Activated T-cell treated with anti-CD3 and anti-CD28 coated beads for 24 hours (primary cell): ENCODE measurements around the gene HTRA1.

Experiments used
- DNase-seq: peaks from one replicate; pipeline ENCODE4 v3.0.0-alpha.2; 2020; ENCODE audit warnings: low read depth

HTRA1 gene

GRCh38 chr10:122455376-122456079 is 5.8 kb upstream of the HTRA1 start:
- DNase-seq: no peak

GRCh38 chr10:122457934-122458333 is 3.4 kb upstream of the HTRA1 start:
- DNase-seq: no peak

- DNase-seq: no peak
Measured at GRCh38 chr10:122458693-122459092, 2.7 kb upstream of the HTRA1 start.

- no peak for DNase-seq
Measured at GRCh38 chr10:122459561-122460273, 1.6 kb upstream of the HTRA1 start.

GRCh38 chr10:122460891-122461293 is 461 bp upstream of the HTRA1 start:
- no peak for DNase-seq

GRCh38 chr10:122461729-122462532 is 578 bp downstream of the HTRA1 start:
- DNase-seq: no peak

GRCh38 chr10:122462533-122463465 is 1.4 kb downstream of the HTRA1 start:
- DNase-seq: no peak

- no peak for DNase-seq
Measured at GRCh38 chr10:122463466-122464249, 2.3 kb downstream of the HTRA1 start.

- DNase-seq: no peak
Measured at GRCh38 chr10:122464250-122464510, 2.8 kb downstream of the HTRA1 start.

- no peak for DNase-seq
Measured at GRCh38 chr10:122464586-122464985, 3.2 kb downstream of the HTRA1 start.

- DNase-seq: no peak
Measured at GRCh38 chr10:122465401-122466040, 4.2 kb downstream of the HTRA1 start.

- no peak for DNase-seq
Measured at GRCh38 chr10:122466951-122467381, 5.6 kb downstream of the HTRA1 start.

GRCh38 chr10:122467701-122468100 is 6.3 kb downstream of the HTRA1 start:
- DNase-seq: no peak

- no peak for DNase-seq
Measured at GRCh38 chr10:122468307-122468925, 7.1 kb downstream of the HTRA1 start.

- DNase-seq: no peak
Measured at GRCh38 chr10:122468926-122469781, 7.8 kb downstream of the HTRA1 start.

- DNase-seq: no peak
Measured at GRCh38 chr10:122469848-122470247, 8.5 kb downstream of the HTRA1 start.

GRCh38 chr10:122471531-122472177 is 10.3 kb downstream of the HTRA1 start:
- DNase-seq: no peak

GRCh38 chr10:122473116-122473515 is 11.8 kb downstream of the HTRA1 start:
- DNase-seq: no peak
